HepG2 (cell line): ENCODE results near the gene PRCD. TPM values are rescaled to one million over a fixed set of nuclear protein-coding genes. Genes with fewer than 3 reads are reported as not detected.

Experiments
- CHD4 ChIP-seq: fragments of 200-600 bp; sonication (generic); IDR thresholded peaks from 2 replicates; pipeline ENCODE4 v1.7.0; 2017; ENCODE audit warnings: mild to moderate bottlenecking, low read length, borderline replicate concordance
- FOXA1 ChIP-seq, 2 experiments: fragments of 450-650 bp in 1 of 2; sonication (generic) in 1 of 2; formaldehyde crosslinking in 1 of 2; IDR thresholded peaks; 2 replicates each; pipeline versions ENCODE4 v1.4.0 to v1.6.1; 2016 to 2020; ENCODE audit warnings: missing genetic modification reagents in 1 of 2
- FOXJ3 ChIP-seq: sonication (generic); formaldehyde crosslinking; IDR thresholded peaks from 2 replicates; pipeline ENCODE4 v1.4.0; 2020; ENCODE audit warnings: missing genetic modification reagents, mild to moderate bottlenecking, borderline replicate concordance
- GATAD1 ChIP-seq: IDR thresholded peaks from 2 replicates; pipeline ENCODE4 v1.6.1; 2016; ENCODE audit warnings: missing genetic modification reagents, missing compliant biosample characterization
- HNF1A ChIP-seq, 2 experiments: sonication (generic) in 1 of 2; formaldehyde crosslinking in 1 of 2; IDR thresholded peaks; 2 replicates each; pipeline versions ENCODE4 v1.4.0 to v1.6.1; 2016 to 2020; ENCODE audit warnings: borderline replicate concordance in 1 of 2, low read depth in 1 of 2, mild to moderate bottlenecking in 1 of 2, missing genetic modification reagents in 1 of 2
- HNRNPLL ChIP-seq: fragments of 200-400 bp; formaldehyde crosslinking; IDR thresholded peaks from 2 replicates; pipeline ENCODE4 v1.6.1; 2017; ENCODE audit warnings: mild to moderate bottlenecking, low read depth, low read length; ENCODE audit not compliant: poor library complexity, severe bottlenecking
- MED1 ChIP-seq: sonication (generic); formaldehyde crosslinking; IDR thresholded peaks from 2 replicates; pipeline ENCODE4 v1.4.0; 2020; ENCODE audit warnings: missing genetic modification reagents
- MEIS1 ChIP-seq: sonication (generic); formaldehyde crosslinking; IDR thresholded peaks from 2 replicates; pipeline ENCODE4 v1.9.0; 2021; ENCODE audit warnings: mild to moderate bottlenecking, missing genetic modification reagents, moderate library complexity, borderline replicate concordance
- NCOA1 ChIP-seq: sonication (generic); formaldehyde crosslinking; IDR thresholded peaks from 2 replicates; pipeline ENCODE4 v1.9.0; 2021; ENCODE audit warnings: missing genetic modification reagents
- RARG ChIP-seq: sonication (generic); formaldehyde crosslinking; IDR thresholded peaks from 2 replicates; pipeline ENCODE4 v1.4.0; 2020; ENCODE audit warnings: low read depth, mild to moderate bottlenecking, missing genetic modification reagents
- TEAD3 ChIP-seq: optimal IDR thresholded peaks from 2 replicates; pipeline ENCODE3; 2016; ENCODE audit warnings: borderline replicate concordance
- ZFP82 ChIP-seq: sonication (generic); formaldehyde crosslinking; IDR thresholded peaks from 2 replicates; pipeline ENCODE4 v1.5.1; 2020; ENCODE audit warnings: mild to moderate bottlenecking, missing genetic modification reagents, borderline replicate concordance
- ZNF205 ChIP-seq: IDR thresholded peaks from 2 replicates; pipeline ENCODE4 v1.6.1; 2018; ENCODE audit warnings: missing biosample characterization, missing genetic modification reagents
- ZNF460 ChIP-seq: sonication (generic); formaldehyde crosslinking; IDR thresholded peaks from 2 replicates; pipeline ENCODE4 v1.5.1; 2020; ENCODE audit warnings: missing genetic modification reagents, mild to moderate bottlenecking, borderline replicate concordance
- polyA plus RNA-seq, 8 experiments: library from polyadenylated mRNA; depleted of rRNA in 3 of 8; stranded (reverse) in 7 of 8; unstranded in 1 of 8; fragments of >200 nt; fragmentation: Illumina TruSeq in 4 of 8; extraction: Trizol in 4 of 8; gene quantifications; 2 replicates each; pipeline versions ENCODE4 v1.2.1 to v1.2.3, GENCODE V29; 2011 to 2016; ENCODE audit warnings: low read depth in 4 of 8, missing spikeins in 1 of 8, mixed read lengths in 1 of 8; ENCODE audit not compliant: insufficient read depth in 1 of 8
- total RNA-seq, 5 experiments: library from RNA; depleted of rRNA; stranded (reverse); fragments of >200 nt; fragmentation: Illumina TruSeq; extraction: Trizol; gene quantifications; 2 replicates each; pipeline ENCODE4 v1.2.3, GENCODE V29; 2016; ENCODE audit warnings: low read depth in 1 of 5
- TF ChIP-seq, protein P1 (sequence below): sonication (generic); formaldehyde crosslinking; IDR thresholded peaks from 2 replicates; pipeline ENCODE4 v1.5.1; 2020; ENCODE audit warnings: missing genetic modification reagents, mild to moderate bottlenecking, borderline replicate concordance
- TF ChIP-seq, protein P2 (sequence below): sonication (generic); formaldehyde crosslinking; conservative IDR thresholded peaks from 2 replicates; pipeline ENCODE4 v1.4.0; 2020; ENCODE audit warnings: missing genetic modification reagents

Gene PRCD
- total and polyA plus RNA-seq, 2 of the 13 experiments (the other 11 are each of a cell fraction or from before 2014, with no cell fraction given), result 0.51 TPM; not detected in 1

GRCh38 chr17:76497979-76498875 is 41.6 kb upstream of the PRCD start (continued):
- TF ChIP-seq ZFP82 (CRISPR knock-in tag) (0 out of 2 replicates have a peak, but pooled peaks have one; percentile 31), CHD4 (no peak), MEIS1 (peak; percentile 97), RARG (0 out of 2 replicates have a peak, but pooled peaks have one; percentile 73), MED1 (CRISPR knock-in tag) (peak; percentile 77), HNRNPLL (peak; percentile 71), GATAD1 (peak; percentile 59; the same call in 1 of the 2 replicates), NCOA1 (CRISPR knock-in tag) (peak; percentile 94), FOXJ3 (CRISPR knock-in tag) (no peak), ZNF205 (CRISPR knock-in tag) (peak; percentile 36; the same call in 1 of the 2 replicates), FOXA1 (IDR thresholded peaks at IDR 0.05) (no peak), FOXA1 (CRISPR knock-in tag; IDR thresholded peaks at IDR 0.05) (peak; percentile 53; the same call in 1 of the 2 replicates), ZNF460 (no peak), TEAD3 (peak; percentile 16), HNF1A (IDR thresholded peaks at IDR 0.05; ENCODE audit: low read depth) (no peak), HNF1A (CRISPR knock-in tag; IDR thresholded peaks at IDR 0.05; ENCODE audit: borderline replicate concordance) (peak; percentile 42; the same call in 1 of the 2 replicates)
- TF ChIP-seq, protein P1, sequence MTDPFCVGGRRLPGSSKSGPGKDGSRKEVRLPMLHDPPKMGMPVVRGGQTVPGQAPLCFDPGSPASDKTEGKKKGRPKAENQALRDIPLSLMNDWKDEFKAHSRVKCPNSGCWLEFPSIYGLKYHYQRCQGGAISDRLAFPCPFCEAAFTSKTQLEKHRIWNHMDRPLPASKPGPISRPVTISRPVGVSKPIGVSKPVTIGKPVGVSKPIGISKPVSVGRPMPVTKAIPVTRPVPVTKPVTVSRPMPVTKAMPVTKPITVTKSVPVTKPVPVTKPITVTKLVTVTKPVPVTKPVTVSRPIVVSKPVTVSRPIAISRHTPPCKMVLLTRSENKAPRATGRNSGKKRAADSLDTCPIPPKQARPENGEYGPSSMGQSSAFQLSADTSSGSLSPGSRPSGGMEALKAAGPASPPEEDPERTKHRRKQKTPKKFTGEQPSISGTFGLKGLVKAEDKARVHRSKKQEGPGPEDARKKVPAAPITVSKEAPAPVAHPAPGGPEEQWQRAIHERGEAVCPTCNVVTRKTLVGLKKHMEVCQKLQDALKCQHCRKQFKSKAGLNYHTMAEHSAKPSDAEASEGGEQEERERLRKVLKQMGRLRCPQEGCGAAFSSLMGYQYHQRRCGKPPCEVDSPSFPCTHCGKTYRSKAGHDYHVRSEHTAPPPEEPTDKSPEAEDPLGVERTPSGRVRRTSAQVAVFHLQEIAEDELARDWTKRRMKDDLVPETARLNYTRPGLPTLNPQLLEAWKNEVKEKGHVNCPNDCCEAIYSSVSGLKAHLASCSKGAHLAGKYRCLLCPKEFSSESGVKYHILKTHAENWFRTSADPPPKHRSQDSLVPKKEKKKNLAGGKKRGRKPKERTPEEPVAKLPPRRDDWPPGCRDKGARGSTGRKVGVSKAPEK (CRISPR knock-in tag), result 0 out of 2 replicates have a peak, but pooled peaks have one; percentile 67
- TF ChIP-seq, protein P2, sequence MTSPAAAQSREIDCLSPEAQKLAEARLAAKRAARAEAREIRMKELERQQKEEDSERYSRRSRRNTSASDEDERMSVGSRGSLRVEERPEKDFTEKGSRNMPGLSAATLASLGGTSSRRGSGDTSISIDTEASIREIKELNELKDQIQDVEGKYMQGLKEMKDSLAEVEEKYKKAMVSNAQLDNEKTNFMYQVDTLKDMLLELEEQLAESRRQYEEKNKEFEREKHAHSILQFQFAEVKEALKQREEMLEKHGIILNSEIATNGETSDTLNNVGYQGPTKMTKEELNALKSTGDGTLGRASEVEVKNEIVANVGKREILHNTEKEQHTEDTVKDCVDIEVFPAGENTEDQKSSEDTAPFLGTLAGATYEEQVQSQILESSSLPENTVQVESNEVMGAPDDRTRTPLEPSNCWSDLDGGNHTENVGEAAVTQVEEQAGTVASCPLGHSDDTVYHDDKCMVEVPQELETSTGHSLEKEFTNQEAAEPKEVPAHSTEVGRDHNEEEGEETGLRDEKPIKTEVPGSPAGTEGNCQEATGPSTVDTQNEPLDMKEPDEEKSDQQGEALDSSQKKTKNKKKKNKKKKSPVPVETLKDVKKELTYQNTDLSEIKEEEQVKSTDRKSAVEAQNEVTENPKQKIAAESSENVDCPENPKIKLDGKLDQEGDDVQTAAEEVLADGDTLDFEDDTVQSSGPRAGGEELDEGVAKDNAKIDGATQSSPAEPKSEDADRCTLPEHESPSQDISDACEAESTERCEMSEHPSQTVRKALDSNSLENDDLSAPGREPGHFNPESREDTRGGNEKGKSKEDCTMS (CRISPR knock-in tag), result no peak
